ENCODE results near the gene ATP6V1F.

ATP6V1F gene

GRCh38 chr7:128869944-128870285 is 7.3 kb downstream of the ATP6V1F start:
- H3K27me3 ChIP-seq (ENCODE audit: low read depth, low read length): no peaks in the 10 kb centered on the region
- peaks cover 6% of the 10 kb centered on the region; the same call in 1 of the 2 replicates for H4K20me1 ChIP-seq (ENCODE audit: insufficient read depth, low read length)
- TF ChIP-seq CTCF (IDR thresholded peaks at IDR 0.05; ENCODE audit: low read depth, low read length) (no peak), EZH2phosphoT487 (IDR thresholded peaks at IDR 0.05; ENCODE audit: low read depth) (no peak)
- peak overlapping the region; percentile 45; the same call in 1 of the 2 replicates for H3K9ac ChIP-seq (ENCODE audit: low read length)
- no peak overlapping the region for H2AFZ ChIP-seq (ENCODE audit: low read depth, low read length)
- no peaks in the 10 kb centered on the region for H3K9me3 ChIP-seq (ENCODE audit: insufficient read depth, low read length)
- H3K27ac ChIP-seq (ENCODE audit: low read length): no peak overlapping the region
- H3K36me3 ChIP-seq (replicated peaks; ENCODE audit: low read depth, low read length): peaks cover 20% of the 10 kb centered on the region
- H3K4me1 ChIP-seq (ENCODE audit: low read length): no peaks in the 10 kb centered on the region
- H3K4me2 ChIP-seq (ENCODE audit: low read length): peak overlapping the region; percentile 93
- H3K4me3 ChIP-seq (ENCODE audit: low read length): peak overlapping the region; percentile 78
- H3K79me2 ChIP-seq (ENCODE audit: low read length): peaks cover 8% of the 10 kb centered on the region

GRCh38 chr7:128871050-128871449 is 8.4 kb downstream of the ATP6V1F start:
- Histone ChIP-seq H3K4me1 (ENCODE audit: low read length) (no peaks in the 10 kb centered on the region), H4K20me1 (ENCODE audit: insufficient read depth, low read length) (peaks cover 6% of the 10 kb centered on the region; the same call in 1 of the 2 replicates), H3K9me3 (ENCODE audit: insufficient read depth, low read length) (no peaks in the 10 kb centered on the region), H3K79me2 (ENCODE audit: low read length) (no peaks in the 10 kb centered on the region), H3K27ac (ENCODE audit: low read length) (no peak overlapping the region), H3K36me3 (replicated peaks; ENCODE audit: low read depth, low read length) (peaks cover 10% of the 10 kb centered on the region), H3K9ac (ENCODE audit: low read length) (no peak overlapping the region), H2AFZ (ENCODE audit: low read depth, low read length) (no peak overlapping the region), H3K27me3 (ENCODE audit: low read depth, low read length) (no peaks in the 10 kb centered on the region), H3K4me2 (ENCODE audit: low read length) (no peak overlapping the region), H3K4me3 (ENCODE audit: low read length) (no peak overlapping the region)
- no peak for TF ChIP-seq EZH2phosphoT487 (IDR thresholded peaks at IDR 0.05; ENCODE audit: low read depth)
- no peak for TF ChIP-seq CTCF (IDR thresholded peaks at IDR 0.05; ENCODE audit: low read depth, low read length)

- H3K4me3 ChIP-seq (ENCODE audit: low read length): no peak overlapping the region
- no peak overlapping the region for H2AFZ ChIP-seq (ENCODE audit: low read depth, low read length)
- no peak for TF ChIP-seq EZH2phosphoT487 (IDR thresholded peaks at IDR 0.05; ENCODE audit: low read depth)
- no peak for TF ChIP-seq CTCF (IDR thresholded peaks at IDR 0.05; ENCODE audit: low read depth, low read length)
- H4K20me1 ChIP-seq (ENCODE audit: insufficient read depth, low read length): no peaks in the 10 kb centered on the region
- no peaks in the 10 kb centered on the region for H3K79me2 ChIP-seq (ENCODE audit: low read length)
- H3K4me1 ChIP-seq (ENCODE audit: low read length): no peaks in the 10 kb centered on the region
- no peaks in the 10 kb centered on the region for H3K27me3 ChIP-seq (ENCODE audit: low read depth, low read length)
- no peak overlapping the region for H3K27ac ChIP-seq (ENCODE audit: low read length)
- H3K4me2 ChIP-seq (ENCODE audit: low read length): no peak overlapping the region
- no peaks in the 10 kb centered on the region for H3K9me3 ChIP-seq (ENCODE audit: insufficient read depth, low read length)
- H3K36me3 ChIP-seq (replicated peaks; ENCODE audit: low read depth, low read length): no peaks in the 10 kb centered on the region
- no peak overlapping the region for H3K9ac ChIP-seq (ENCODE audit: low read length)
These were observed 9.8 kb downstream of the ATP6V1F start for GRCh38 chr7:128872394-128872824.

- TF ChIP-seq CTCF (IDR thresholded peaks at IDR 0.05; ENCODE audit: low read depth, low read length) (no peak), EZH2phosphoT487 (IDR thresholded peaks at IDR 0.05; ENCODE audit: low read depth) (no peak)
- Histone ChIP-seq H3K4me1 (ENCODE audit: low read length) (no peaks in the 10 kb centered on the region), H3K36me3 (replicated peaks; ENCODE audit: low read depth, low read length) (no peaks in the 10 kb centered on the region), H4K20me1 (ENCODE audit: insufficient read depth, low read length) (no peaks in the 10 kb centered on the region), H3K27me3 (ENCODE audit: low read depth, low read length) (no peaks in the 10 kb centered on the region), H3K9me3 (ENCODE audit: insufficient read depth, low read length) (no peaks in the 10 kb centered on the region), H3K27ac (ENCODE audit: low read length) (no peak overlapping the region), H3K79me2 (ENCODE audit: low read length) (no peaks in the 10 kb centered on the region), H3K9ac (ENCODE audit: low read length) (no peak overlapping the region), H3K4me2 (ENCODE audit: low read length) (no peak overlapping the region), H3K4me3 (ENCODE audit: low read length) (no peak overlapping the region), H2AFZ (ENCODE audit: low read depth, low read length) (no peak overlapping the region)
These were observed 10.6 kb downstream of the ATP6V1F start for GRCh38 chr7:128873234-128873633.
